OCI-M2 (cell line): ENCODE measurements around the gene DQX1.
"Not testable (repeated sequence)": the region's sequence is repeated elsewhere in the genome, so short reads cannot be mapped to it uniquely, and the experiment has no call there.

Source experiments
- DNase-seq: peaks from one replicate; lab custom pipeline; 2025; ENCODE audit not compliant: unreplicated experiment; lab: John Stamatoyannopoulos, UW

The DQX1 gene, protein sequence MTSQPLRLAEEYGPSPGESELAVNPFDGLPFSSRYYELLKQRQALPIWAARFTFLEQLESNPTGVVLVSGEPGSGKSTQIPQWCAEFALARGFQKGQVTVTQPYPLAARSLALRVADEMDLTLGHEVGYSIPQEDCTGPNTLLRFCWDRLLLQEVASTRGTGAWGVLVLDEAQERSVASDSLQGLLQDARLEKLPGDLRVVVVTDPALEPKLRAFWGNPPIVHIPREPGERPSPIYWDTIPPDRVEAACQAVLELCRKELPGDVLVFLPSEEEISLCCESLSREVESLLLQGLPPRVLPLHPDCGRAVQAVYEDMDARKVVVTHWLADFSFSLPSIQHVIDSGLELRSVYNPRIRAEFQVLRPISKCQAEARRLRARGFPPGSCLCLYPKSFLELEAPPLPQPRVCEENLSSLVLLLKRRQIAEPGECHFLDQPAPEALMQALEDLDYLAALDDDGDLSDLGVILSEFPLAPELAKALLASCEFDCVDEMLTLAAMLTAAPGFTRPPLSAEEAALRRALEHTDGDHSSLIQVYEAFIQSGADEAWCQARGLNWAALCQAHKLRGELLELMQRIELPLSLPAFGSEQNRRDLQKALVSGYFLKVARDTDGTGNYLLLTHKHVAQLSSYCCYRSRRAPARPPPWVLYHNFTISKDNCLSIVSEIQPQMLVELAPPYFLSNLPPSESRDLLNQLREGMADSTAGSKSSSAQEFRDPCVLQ

DNA sequence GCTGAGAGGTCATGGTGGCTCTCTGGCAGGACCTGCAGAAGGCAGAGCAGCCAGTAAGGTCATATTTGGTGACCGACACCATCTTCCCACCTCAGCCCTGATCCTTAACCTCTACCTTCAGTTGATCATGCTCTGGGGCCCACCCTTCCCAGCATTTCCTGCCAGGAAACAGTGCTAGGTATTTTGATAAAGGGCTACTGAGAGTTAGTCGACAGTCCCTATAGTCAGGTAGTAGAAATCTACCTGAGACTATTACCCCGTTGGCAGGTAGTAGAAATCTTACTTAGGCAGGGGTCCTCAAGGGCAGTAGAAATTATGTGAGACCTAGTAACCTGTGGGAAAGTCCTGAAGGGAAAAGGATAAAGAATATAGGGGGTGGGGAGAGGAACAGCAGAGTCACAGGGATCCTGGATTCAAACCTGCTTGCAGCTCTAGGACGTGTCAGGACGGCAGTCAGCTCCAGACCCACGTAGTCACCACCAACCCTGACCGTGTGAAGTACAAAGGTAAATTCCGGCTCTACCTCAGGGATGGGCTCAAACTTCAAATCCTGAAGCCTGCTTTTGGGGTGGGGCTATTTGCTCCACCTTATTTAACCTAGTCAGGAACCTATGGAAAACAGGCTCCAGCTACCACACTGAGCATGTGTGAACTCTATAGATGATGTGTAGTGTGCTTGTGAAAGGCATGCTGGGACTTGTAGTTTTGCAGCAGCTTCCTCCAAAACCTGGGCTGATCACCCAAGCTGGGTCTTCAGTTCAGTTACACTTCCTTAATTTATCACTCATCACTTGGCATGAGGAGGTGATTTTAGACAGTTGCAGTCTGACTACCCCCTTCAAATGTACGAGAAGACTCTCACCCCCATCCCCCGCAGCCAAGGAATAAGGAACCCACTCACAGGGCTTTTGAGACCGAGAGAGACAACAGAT lies at the start of gene DQX1:
Gene DQX1 (minus strand): TSS at position 515 of the 932 bp plus-strand sequence. CDS start 502 bp downstream, at position 13.
- no peak for DNase-seq

DNA sequence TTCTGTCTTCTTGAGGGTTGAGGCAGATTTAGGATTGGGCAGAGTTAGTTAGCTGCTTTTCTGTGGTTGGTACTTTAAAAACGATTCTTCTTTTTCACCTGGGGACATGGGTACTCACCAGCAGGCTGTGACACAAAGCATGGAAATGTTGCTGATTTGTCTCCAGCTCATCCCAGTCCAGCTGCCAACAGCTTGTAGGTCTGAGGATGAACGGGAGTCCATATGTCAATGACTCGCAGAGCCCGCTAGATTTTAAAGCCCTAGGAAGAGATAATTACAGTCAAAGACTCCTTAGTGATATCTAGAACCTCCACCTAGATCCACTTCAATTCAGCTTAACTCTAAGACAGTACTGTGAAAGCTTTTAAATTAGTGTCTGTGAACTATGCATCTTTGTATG lies 49.3 kb upstream of the DQX1 start:
- DNase-seq = no peak

DNA sequence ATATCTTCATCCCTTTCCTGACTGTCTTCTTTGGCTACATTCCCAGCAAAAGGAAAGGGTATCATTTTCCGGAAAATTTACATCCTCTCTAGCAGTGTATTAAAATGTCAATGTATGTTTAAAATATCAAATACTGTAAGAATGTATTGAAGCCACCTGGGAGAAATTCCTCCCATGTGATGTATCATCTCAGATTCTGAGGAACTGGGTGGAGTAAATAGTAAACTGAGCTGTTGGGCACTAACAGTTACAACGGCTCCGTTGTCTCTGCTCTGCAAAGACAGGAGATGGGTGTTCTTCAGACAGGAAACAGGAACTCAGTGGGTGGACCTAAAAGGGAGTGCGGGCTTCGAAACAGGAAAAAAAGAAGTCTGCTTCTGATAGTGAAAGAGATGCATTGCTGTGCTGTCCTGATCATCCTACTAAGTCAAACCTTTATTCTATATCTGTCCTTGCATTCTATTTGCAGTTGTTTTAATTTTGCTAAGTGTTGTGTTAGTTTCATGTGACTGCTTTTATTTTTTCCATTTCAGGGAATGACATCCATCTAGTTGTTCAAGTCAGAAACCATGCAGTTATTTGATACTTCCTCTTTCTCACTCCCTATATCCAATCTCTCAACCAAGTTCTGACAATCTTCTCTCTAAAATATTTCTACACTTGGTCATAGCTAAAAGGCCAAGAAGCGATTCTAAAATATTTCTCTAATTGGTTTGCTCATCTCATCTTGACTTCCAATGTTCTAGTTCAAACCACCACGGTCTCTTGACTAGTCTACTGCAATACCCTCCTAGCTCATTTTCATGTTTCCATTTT lies 47.9 kb upstream of the DQX1 start:
- peak; percentile 64 for DNase-seq

DNA sequence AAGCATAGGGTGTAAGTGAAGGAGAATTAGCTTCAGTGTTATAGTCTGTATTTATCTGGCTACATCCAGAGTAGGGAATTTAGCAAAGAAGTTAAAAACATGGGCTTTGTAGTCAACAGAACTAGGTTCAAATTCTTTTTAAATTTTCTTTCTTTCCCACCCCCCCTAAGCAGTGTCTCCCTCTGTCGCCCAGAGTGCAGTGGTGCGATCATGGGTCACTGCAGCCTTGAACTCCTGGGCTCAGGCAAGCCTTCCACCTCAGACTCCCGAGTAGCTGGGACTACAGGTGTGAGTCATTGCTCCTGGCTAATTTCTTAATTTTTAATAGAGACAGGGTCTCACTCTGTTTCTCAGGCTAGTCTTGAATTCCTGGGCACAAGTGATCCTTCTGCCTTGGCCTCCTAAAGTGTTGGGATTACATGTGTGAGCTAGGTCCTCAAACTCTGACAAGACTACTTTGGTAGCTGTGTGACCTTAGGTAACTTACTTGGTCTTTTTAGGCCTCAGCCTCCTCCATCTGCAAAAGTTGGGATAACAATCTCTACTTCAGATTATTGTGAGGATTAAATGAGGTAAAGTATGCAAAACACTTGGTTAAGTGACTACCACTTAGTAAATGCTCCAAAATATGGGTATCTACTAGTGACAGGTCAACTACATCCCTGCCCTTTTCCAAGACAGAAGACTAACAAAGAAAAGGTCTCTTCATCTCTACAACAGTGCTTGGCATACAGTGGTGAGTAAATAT lies 46.3 kb upstream of the DQX1 start:
- no peak for DNase-seq

DNA sequence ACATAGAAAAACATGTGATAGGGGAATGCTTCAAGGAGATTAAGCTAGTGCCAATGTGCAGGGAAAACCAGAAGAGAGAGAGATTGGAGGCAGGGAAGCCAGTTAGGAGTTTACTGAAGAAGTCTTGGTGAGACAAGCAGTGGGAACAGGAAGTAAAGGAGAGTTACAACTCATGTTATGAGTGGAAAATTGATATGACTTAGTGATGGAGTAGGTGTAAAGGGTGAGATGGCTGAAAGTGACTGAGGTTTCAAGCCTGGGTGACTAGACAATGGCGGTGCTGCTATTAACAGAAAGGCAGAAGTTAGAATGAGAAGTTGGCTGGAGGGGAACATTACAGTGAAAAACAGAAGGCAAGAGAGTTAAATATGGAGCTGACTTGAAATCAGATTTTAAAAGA lies 45.0 kb upstream of the DQX1 start:
- no peak for DNase-seq

DNA sequence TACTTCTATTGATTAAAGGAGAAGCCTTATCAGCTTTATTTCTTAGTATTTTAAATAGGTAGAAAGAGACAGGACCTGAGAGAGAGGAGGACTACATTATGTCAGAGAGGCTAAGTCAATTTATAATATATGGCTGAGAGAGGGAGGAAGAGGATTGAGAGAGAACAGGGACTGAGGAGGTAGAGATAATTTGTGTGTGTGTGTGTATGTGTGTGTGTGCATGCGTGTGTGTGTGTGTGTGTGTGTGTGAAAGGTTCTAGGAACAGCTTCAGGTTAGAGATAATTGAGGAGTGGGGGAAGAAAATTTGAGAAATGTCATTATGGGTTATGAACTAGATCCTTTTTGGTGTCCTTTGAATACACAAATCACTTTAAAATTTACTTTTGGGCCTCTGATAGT lies 43.7 kb upstream of the DQX1 start:
- no peak for DNase-seq

DNA sequence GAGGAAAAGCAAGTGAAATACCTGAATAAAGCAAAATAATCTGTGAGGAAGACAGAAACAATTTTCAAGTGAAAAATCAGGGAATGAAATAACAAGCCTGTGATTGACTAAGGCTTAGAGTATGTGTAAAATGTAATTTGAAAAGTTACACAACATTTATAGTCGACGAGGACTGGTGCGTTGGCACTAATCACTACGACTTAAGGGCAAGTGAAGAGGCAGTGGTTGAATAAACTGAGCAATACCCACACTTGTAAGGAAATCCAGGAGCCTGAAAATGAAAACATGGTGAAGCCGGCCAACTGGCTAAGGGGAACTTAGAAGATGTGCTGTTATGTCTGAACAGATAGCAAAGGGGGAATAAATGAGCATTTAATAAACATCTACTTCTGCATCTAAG lies 41.9 kb upstream of the DQX1 start:
- DNase-seq = no peak

DNA sequence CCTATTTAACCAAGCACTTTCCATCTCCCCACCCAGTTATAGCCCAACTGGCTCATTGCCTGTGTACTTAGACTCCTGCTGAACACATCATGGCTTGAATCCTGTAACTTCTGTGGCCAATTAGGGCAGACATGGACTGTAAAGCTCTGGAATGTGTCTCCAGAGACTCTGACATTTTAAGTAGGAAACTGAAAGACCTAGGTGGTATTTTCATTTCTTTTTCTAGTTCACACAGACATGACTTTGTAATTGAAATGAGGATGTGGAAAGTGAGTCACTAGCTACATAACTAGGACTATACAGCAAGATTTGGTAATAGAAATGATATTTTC lies 40.7 kb upstream of the DQX1 start:
- DNase-seq = no peak

DNA sequence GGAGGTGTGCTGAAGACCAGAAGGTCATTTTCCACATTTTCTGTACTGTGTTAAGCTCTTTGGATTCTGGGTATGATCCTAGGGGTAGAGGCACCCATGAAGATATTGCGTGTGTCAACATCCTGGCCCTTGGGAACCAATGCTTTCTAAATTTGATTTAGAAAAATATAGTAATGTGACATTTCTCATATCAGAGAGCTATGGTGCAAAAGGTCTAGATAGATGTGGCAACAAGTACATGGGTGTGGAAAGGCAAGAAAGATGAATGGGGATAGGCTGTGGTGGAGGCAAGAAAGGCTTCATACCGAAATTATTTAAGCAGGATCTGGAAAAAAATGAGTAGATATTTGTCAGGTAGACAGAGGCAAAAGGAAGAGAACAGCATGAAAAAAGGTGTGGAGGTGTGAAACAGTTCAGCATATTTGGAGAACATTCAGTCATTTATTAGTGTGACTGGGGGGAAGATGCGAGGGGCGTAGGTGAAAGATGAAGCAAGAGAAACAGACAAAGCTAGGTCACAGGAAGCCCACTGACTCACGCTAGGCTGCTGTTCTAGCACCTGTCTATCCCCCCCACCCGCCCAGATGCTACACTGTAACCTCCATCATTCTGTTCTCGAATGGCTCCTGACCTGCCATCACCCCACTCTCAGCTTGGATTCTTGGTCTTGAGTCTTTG lies 40.2 kb upstream of the DQX1 start:
- DNase-seq = no peak

DNA sequence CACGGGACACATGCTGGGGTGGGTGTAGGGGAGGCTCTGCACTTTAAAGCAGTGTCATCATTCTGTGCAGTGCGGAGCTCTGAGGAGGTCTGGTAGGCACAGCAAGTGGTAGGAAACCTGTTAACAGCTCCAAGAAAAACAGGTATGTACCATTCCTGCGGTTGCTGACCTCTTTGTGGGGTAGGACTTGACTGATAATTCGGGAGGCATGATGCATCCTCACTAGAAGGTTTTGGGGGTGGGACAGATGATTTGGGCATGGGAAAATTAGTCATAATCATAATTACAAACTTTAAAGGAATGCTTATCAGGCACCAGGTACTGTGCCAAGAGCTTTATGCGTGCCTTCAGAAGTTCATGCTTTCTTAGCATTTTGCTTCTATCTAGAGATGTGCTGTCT lies 38.2 kb upstream of the DQX1 start:
- DNase-seq = no peak

DNA sequence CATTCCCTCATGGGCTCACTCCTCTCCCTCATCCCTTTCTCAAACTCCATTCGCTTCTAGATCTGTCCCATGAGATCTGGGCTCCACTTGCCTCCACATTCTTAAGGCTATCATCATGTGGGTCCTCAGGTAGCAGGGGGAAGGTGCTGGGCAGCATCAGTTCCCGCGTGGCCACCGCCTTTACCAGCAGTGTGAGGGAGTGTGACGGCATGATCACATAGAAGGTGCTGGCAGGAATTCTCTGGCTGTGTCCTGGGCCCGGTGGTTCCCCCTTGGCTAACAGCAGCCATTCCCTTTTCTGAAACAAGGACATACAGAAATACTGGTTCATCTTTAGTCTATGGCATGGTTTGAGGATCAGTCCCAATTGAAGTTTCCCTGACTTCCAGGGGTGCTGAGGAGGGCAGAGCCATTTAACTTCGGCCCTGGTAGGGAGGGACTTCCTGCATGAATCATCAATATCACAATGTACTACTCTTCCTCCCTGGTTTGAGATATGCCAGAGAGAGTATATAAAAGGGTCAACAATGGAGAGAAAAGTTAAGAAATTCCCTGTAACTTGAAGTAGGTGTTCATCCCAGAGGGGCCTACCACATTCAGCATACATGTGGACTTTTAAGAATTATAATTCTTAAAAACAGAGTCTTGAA lies 36.2 kb upstream of the DQX1 start:
- DNase-seq = no peak

DNA sequence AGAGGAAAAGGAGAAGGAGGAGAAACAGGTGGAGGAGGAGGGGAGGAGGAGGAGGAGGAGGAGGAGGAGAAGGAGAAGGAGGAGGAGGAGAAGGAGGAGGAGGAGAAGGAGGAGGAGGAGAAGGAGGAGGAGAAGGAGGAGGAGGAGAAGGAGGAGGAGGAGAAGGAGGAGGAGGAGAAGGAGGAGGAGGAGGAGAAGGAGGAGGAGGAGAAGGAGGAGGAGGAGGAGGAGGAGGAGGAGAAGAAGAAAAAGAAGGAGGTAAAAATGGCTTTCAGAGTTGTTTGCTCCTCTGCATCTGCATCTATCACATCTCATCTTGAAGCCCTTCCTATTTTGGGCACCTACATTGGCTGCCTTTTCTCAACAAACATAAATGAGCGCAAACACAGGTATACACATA lies 35.0 kb upstream of the DQX1 start:
- not testable (repeated sequence) for DNase-seq

DNA sequence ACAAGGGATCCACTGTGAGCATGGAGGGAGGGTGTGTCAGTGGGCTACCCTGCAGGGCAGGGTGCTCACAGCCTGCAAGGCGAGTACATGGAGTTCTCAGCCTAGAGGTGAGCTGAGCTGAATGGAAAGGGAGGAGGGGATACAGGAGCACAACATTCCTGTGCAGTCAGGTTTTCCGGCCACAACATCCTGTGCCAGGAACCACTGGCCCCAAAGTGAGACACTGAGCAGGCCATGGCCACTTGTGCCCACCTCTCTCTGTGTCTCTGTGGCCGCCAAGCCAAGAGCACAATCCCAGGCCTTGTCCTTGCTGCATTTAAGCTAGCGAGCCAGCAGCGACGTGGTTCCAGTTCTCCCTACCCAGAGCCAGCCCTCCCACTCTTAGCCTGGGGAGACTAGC lies 34.6 kb upstream of the DQX1 start:
- no peak for DNase-seq

DNA sequence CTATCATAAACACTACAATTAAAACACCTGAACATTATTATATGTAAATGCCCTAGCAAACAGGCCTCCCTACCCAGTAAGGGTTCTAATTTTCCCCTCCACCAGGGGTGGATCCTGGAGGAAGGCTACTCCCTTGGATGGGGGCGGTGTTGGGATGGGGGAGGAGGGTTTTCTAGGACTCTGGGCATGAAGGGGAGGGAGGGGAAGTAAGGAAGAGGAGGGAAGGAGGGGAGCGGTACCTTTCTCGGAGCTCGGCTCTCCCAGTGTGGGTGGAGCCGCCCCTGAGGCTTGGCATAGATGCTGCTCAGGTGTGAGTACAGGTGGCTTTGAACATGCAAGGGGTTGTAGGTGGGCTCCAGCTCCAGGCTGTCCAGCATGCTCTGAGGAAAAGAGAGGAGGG lies 33.9 kb upstream of the DQX1 start:
- no peak for DNase-seq

DNA sequence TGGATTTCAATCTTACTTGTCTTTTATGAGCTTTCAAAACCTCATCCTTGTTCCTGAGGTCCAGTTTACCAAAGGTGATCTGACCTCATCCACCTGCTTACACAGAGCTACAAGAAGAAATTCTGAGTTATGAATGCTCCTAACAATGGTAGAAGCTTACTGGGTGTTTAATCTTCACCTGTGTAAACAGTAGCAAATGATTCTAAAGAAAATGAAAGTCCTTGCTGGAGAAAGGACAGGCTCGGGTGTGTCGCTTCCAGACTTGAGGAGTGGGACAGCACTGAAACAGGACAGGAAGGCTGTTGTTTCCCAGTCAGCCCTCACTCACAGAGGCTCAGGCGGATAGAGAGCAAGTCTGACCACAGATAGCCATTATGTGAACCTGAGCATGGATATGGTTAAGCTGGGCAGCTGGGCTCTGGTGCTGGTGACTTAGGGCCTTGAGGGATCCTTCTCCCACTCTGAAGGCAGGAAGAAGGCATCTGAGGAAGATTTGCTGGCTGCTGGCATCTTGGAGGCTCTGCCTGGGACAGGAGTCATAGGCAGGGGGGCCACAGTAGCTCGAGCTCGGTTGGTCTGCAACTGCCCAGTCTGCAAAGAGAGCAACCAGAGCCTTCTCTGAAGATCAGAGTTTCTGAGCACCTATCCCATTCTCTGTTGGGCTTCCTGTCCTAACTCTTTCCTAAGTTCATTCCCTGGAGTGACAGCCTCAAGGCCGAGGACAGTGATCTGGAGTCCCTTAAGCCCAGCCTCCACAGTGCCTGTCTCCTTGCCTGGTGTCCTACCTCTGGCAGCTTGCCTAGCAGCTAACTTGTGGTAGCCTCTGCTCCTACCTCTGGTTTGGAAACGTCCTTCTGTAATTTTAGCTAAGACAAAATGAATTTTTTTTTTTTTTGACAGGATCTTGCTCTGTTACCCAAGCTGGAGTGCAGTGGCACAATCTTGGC lies 32.5 kb upstream of the DQX1 start:
- no peak for DNase-seq

DNA sequence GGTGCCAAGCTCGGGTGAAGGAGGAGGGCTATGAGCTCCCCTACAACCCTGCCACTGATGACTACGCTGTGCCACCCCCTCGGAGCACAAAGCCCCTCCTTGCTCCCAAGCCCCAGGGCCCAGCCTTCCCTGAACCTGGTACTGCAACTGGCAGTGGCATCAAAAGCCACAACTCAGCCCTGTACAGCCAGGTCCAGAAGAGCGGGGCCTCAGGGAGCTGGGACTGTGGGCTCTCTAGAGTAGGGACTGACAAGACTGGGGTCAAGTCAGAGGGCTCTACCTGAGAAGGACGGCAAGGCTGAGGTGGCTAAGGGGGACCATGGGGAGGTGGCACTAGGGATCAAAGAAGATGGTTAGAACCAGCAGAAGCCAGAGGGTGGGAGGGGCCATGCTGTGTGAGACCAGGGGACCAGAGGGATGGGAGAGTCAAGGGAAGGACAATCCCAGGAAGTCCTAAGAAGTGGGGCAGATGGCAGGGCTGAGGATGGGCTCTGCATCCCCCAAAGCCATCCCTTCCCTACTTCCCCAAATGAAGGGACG lies 30.9 kb upstream of the DQX1 start:
- no peak for DNase-seq

DNA sequence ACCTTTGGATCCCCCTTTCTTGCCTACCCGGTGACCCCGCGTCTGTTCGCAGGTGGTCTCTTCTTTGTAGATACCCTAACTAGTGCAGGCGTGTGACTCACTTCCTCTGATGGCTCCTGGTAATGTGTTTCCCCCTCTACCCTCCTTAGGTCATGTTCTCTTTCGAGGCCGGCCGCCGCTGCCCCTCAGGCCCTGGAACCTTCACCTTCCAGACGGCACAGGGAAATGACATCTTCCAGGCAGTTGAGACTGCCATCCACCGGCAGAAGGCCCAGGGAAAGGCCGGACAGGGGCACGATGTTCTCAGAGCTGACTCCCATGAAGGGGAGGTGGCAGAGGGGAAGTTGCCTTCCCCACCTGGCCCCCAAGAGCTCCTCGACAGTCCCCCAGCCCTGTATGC lies 30.1 kb upstream of the DQX1 start:
- DNase-seq = no peak
